PC-3 (cell line): ENCODE measurements around the gene CYB5B. TPM values are rescaled to one million over a fixed set of nuclear protein-coding genes. Genes with fewer than 3 reads are reported as not detected.

Experiments used
- ATAC-seq: fragments of 200-7000 bp; cut with Tn5 transposase; 2 replicates; pipeline ENCODE4 v1.9.1; 2020; ENCODE audit warnings: mild to moderate bottlenecking, moderate library complexity
- BruUV-seq: library from RNA; stranded (reverse); fragments of 400-500 nt; replicated peaks from 2 replicates; lab custom pipeline; 2021; lab: Mats Ljungman, UMichigan
- CTCF ChIA-PET: fragments of 300-600 bp; sonication (Branson Sonifier 250); formaldehyde crosslinking; loops from one replicate; lab custom pipeline; 2022; ENCODE audit warnings: antibody characterized with exemption; lab: Charles Lee
- POLR2A ChIA-PET: fragments of 300-600 bp; sonication (Branson Sonifier 250); formaldehyde crosslinking; loops from one replicate; lab custom pipeline; 2022; ENCODE audit warnings: antibody characterized with exemption; ENCODE audit not compliant: unreplicated experiment; lab: Charles Lee
- DNase-seq: peaks from one replicate; pipeline ENCODE4 v3.0.0-alpha.2; 2015
- H2AFZ ChIP-seq: fragments of 300-600 bp; sonication (generic); 2 replicates; pipeline ENCODE4 v1.6.0; 2016; ENCODE audit warnings: antibody characterized with exemption, low read length
- H3F3A ChIP-seq: fragments of 300-600 bp; sonication (generic); one replicate; pipeline ENCODE4 v1.6.0; 2017; ENCODE audit warnings: antibody characterized with exemption, low read length, control low read depth, mild to moderate bottlenecking; ENCODE audit not compliant: unreplicated experiment
- H3K27ac ChIP-seq: fragments of 300-600 bp; sonication (generic); 2 replicates; pipeline ENCODE4 v1.5.1; 2016; ENCODE audit warnings: mild to moderate bottlenecking, low read length
- H3K27me3 ChIP-seq: fragments of 300-600 bp; sonication (generic); 2 replicates; pipeline ENCODE4 v1.6.1; 2016; ENCODE audit warnings: low read length, mixed read lengths
- H3K36me3 ChIP-seq: fragments of 300-600 bp; sonication (generic); 2 replicates; pipeline ENCODE4 v1.6.1; 2016; ENCODE audit warnings: low read depth, mixed run types, low read length, mixed read lengths
- H3K4me1 ChIP-seq: fragments of 300-600 bp; sonication (generic); 2 replicates; pipeline ENCODE4 v1.5.1; 2016; ENCODE audit warnings: low read length; ENCODE audit not compliant: insufficient read depth
- H3K4me2 ChIP-seq: fragments of 300-600 bp; sonication (generic); 2 replicates; pipeline ENCODE4 v1.6.0; 2016; ENCODE audit warnings: low read length
- H3K4me3 ChIP-seq: fragments of 300-600 bp; sonication (generic); 2 replicates; pipeline ENCODE4 v1.5.1; 2016; ENCODE audit warnings: mild to moderate bottlenecking, low read length, mixed read lengths
- H3K79me2 ChIP-seq: fragments of 300-600 bp; sonication (generic); 2 replicates; pipeline ENCODE4 v1.6.1; 2017; ENCODE audit warnings: low read length, mixed read lengths
- H3K9ac ChIP-seq: fragments of 300-600 bp; sonication (generic); 2 replicates; pipeline ENCODE4 v1.6.0; 2016; ENCODE audit warnings: mild to moderate bottlenecking, low read length
- H3K9me2 ChIP-seq: fragments of 300-600 bp; sonication (generic); replicated peaks from 2 replicates; pipeline ENCODE4 v1.6.1; 2016; ENCODE audit warnings: mixed run types, low read length, mixed read lengths
- H3K9me3 ChIP-seq: fragments of 300-600 bp; sonication (generic); 2 replicates; pipeline ENCODE4 v1.6.1; 2016; ENCODE audit warnings: low read length, mixed read lengths
- H4K20me1 ChIP-seq: fragments of 300-600 bp; sonication (generic); 2 replicates; pipeline ENCODE4 v1.6.1; 2016; ENCODE audit warnings: low read length, mixed read lengths
- CTCF ChIP-seq: fragments of 300-600 bp; sonication (generic); conservative IDR thresholded peaks from 2 replicates; pipeline ENCODE4 v1.5.1; 2017; ENCODE audit warnings: antibody characterized with exemption, low read depth, mild to moderate bottlenecking, low read length
- EZH2 ChIP-seq: fragments of 300-600 bp; sonication (generic); IDR thresholded peaks from one replicate; pipeline ENCODE4 v1.6.1; 2017; ENCODE audit warnings: antibody characterized with exemption, mild to moderate bottlenecking, low read length; ENCODE audit not compliant: unreplicated experiment
- EZH2phosphoT487 ChIP-seq: fragments of 300-600 bp; sonication (generic); IDR thresholded peaks from 2 replicates; pipeline ENCODE4 v1.6.1; 2018; ENCODE audit warnings: mild to moderate bottlenecking, antibody characterized with exemption, low read length, borderline replicate concordance
- intact Hi-C: fragments of 100-400 bp; cut with micrococcal nuclease; formaldehyde crosslinking; loops from 2 replicates; pipeline ENCODE4 v1.9.0; 2023
- total RNA-seq: library from RNA; depleted of rRNA; stranded (reverse); fragments of >200 nt; gene quantifications from 2 replicates; pipeline ENCODE4 v1.2.3, GENCODE V29; 2014

The CYB5B gene
- total RNA-seq, 1 experiment from 2014 or later = 64.5 TPM

GRCh38 chr16:69508033-69508755 is 83.8 kb downstream of the CYB5B start:
- Histone ChIP-seq H4K20me1 (no peaks in the 10 kb centered on the region), H3K4me1 (peaks cover 8% of the 10 kb centered on the region; the same call in 1 of the 2 replicates), H3K36me3 (no peaks in the 10 kb centered on the region), H3F3A (no peaks in the 10 kb centered on the region), H3K9ac (no peak overlapping the region), H3K4me3 (no peak overlapping the region), H3K4me2 (no peak overlapping the region), H2AFZ (no peak overlapping the region), H3K9me2 (no peaks in the 10 kb centered on the region), H3K79me2 (no peaks in the 10 kb centered on the region), H3K27me3 (no peaks in the 10 kb centered on the region), H3K27ac (no peak overlapping the region), H3K9me3 (no peaks in the 10 kb centered on the region)
- DNase-seq (no peak), ATAC-seq (no peak)
- BruUV-seq = no TSS peak
- intact Hi-C loops = no loop called here
- POLR2A ChIA-PET = no interaction called here
- CTCF ChIA-PET = no interaction called here
- TF ChIP-seq EZH2phosphoT487 (no peak), EZH2 (no peak), CTCF (no peak)

GRCh38 chr16:69509125-69509524 is 84.7 kb downstream of the CYB5B start:
- Histone ChIP-seq H3K36me3 (no peaks in the 10 kb centered on the region), H3K9me3 (no peaks in the 10 kb centered on the region), H3K27me3 (no peaks in the 10 kb centered on the region), H4K20me1 (no peaks in the 10 kb centered on the region), H3K9me2 (no peaks in the 10 kb centered on the region), H3K79me2 (no peaks in the 10 kb centered on the region), H3F3A (no peaks in the 10 kb centered on the region), H3K4me2 (no peak overlapping the region), H3K4me1 (peaks cover 12% of the 10 kb centered on the region), H3K27ac (no peak overlapping the region), H2AFZ (no peak overlapping the region), H3K4me3 (no peak overlapping the region), H3K9ac (no peak overlapping the region)
- ChIA-PET POLR2A (no interaction called here), CTCF (no interaction called here)
- intact Hi-C loops = no loop called here
- BruUV-seq = no TSS peak
- TF ChIP-seq EZH2phosphoT487 = no peak
- ATAC-seq (no peak), DNase-seq (no peak)

GRCh38 chr16:69511651-69512050 is 87.2 kb downstream of the CYB5B start:
- Histone ChIP-seq H2AFZ (no peak overlapping the region), H3K27me3 (no peaks in the 10 kb centered on the region), H4K20me1 (no peaks in the 10 kb centered on the region), H3K9me2 (no peaks in the 10 kb centered on the region), H3K9me3 (no peaks in the 10 kb centered on the region), H3K9ac (no peak overlapping the region), H3K4me2 (no peak overlapping the region), H3K4me3 (no peak overlapping the region), H3F3A (no peaks in the 10 kb centered on the region), H3K4me1 (peaks cover 28% of the 10 kb centered on the region), H3K27ac (no peak overlapping the region), H3K79me2 (no peaks in the 10 kb centered on the region), H3K36me3 (no peaks in the 10 kb centered on the region)
- DNase-seq (no peak), ATAC-seq (no peak)
- POLR2A ChIA-PET = no interaction called here
- CTCF ChIA-PET = no interaction called here
- TF ChIP-seq EZH2phosphoT487 = no peak
- no peak for TF ChIP-seq CTCF
- no peak for TF ChIP-seq EZH2
- no TSS peak for BruUV-seq
- intact Hi-C loops = no loop called here
